GM20000 (cell line): ENCODE measurements around the gene PCSK7.

Experiments used
- DNase-seq: peaks from one replicate; pipeline ENCODE4 v3.0.0; 2012; ENCODE audit warnings: low spot score
- TF ChIP-seq, protein P1 (sequence below): IDR thresholded peaks from 2 replicates; pipeline ENCODE4 v1.5.1; 2012; ENCODE audit warnings: mild to moderate bottlenecking, control low read depth; ENCODE audit errors: extremely low read depth, missing control alignments

Gene PCSK7

GRCh38 chr11:117201658-117202305, 30.1 kb downstream of the PCSK7 start:
- no peak for DNase-seq
- TF ChIP-seq, protein P1, sequence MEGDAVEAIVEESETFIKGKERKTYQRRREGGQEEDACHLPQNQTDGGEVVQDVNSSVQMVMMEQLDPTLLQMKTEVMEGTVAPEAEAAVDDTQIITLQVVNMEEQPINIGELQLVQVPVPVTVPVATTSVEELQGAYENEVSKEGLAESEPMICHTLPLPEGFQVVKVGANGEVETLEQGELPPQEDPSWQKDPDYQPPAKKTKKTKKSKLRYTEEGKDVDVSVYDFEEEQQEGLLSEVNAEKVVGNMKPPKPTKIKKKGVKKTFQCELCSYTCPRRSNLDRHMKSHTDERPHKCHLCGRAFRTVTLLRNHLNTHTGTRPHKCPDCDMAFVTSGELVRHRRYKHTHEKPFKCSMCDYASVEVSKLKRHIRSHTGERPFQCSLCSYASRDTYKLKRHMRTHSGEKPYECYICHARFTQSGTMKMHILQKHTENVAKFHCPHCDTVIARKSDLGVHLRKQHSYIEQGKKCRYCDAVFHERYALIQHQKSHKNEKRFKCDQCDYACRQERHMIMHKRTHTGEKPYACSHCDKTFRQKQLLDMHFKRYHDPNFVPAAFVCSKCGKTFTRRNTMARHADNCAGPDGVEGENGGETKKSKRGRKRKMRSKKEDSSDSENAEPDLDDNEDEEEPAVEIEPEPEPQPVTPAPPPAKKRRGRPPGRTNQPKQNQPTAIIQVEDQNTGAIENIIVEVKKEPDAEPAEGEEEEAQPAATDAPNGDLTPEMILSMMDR, result no peak

DNA sequence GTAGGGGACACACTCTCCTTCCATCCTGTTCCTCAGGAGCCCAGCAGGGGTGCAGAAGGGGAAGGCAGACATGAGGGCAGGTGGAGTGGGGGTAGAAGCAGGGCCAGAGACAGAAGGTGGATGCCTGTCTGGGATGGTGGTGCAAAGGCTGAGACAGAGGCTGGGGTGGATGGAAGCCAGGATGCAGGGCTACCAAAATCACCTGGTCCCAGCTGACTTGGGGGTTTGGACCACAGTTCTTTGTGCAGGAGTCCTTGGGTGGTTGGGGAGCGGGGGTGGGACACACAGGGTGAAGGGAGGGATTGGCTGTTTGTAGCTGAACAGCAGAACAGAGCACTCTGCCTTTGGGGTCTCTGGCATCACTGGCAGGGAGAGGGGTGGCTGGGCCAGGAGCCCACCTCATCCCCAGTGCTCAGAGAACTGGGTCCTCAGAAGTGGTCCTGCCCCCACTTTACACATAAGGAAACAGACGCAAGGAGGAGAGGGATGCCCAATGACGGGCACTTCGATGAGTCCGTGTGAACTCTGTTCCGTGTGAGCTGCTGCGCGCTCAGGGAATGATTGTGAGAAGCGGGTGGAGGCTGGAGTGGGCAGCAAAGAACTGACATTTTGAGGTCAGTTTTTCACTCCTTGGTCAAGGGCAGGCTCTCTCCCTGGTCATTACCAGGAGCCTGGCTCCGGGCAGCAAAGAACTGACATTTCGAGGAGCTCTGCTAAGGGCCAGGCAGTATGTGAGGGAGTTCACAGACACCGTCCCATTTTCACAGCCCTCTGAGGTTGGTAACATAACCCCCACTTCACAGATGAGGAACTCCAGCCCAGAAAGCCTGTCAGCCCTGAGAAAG, 30.8 kb downstream of the PCSK7 start:
- TF ChIP-seq, protein P1, result no peak
- DNase-seq, result no peak

DNA sequence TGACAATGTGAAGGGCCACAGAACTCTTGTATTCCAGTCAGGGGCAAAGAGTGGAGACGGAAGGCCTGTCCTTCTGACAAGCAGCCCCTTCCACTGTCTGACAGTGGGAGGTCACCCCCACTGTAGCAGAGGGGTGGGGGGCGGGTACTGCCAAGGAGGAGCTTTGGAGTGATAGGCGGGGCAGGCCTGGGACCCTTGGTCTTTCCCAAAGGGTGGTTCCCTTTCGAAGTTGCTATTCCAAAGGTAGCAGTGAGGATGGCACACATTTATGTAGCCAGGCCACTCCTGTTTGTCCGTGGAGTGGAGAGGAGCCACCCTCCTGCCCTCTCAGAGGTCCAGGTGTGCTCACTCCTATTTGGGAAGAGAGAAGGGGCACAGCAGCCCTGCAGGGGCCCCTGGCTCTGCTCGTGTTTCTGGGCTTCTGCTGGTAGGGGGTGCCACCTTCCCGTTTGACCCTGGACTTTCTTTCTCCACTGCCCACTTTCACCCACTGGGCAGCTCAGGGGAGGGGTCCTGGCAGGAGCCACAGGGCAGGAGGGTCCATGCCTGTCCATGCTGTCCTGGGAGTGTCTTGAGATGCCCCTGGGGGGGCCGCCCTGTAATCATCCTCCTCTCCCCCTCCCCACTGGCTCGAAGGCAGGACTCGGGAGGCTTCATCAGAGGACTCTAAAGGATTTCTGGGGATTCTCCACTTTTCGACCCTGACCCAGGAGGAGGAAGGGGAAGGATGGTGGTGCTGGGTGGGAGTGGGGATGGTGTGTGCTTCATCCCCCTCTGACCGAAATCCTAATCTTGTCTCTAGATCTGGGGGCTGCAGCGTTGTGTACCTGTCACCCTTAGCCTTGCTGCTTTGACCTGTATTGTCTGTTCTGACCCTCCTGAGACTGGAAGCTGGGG, 31.7 kb downstream of the PCSK7 start:
- DNase-seq, result no peak
- TF ChIP-seq, protein P1, result no peak

DNA sequence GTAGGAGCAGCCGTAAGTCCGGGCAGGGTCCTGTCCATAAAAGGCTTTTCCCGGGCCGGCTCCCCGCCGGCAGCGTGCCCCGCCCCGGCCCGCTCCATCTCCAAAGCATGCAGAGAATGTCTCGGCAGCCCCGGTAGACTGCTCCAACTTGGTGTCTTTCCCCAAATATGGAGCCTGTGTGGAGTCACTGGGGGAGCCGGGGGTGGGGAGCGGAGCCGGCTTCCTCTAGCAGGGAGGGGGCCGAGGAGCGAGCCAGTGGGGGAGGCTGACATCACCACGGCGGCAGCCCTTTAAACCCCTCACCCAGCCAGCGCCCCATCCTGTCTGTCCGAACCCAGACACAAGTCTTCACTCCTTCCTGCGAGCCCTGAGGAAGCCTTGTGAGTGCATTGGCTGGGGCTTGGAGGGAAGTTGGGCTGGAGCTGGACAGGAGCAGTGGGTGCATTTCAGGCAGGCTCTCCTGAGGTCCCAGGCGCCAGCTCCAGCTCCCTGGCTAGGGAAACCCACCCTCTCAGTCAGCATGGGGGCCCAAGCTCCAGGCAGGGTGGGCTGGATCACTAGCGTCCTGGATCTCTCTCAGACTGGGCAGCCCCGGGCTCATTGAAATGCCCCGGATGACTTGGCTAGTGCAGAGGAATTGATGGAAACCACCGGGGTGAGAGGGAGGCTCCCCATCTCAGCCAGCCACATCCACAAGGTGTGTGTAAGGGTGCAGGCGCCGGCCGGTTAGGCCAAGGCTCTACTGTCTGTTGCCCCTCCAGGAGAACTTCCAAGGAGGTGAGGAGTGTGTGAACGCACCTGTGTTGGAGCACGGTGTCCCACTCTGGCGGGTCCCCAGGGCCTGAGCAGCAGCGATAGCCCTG, 32.6 kb downstream of the PCSK7 start, which contains the start of gene TAGLN:
Gene TAGLN, plus strand, starts transcription at position 318 of the 863 bp plus-strand sequence. CDS start 3,644 bp downstream, outside the sequence.
- TF ChIP-seq, protein P1, result no peak
- no peak for DNase-seq

- TF ChIP-seq, protein P1, result no peak
- no peak for DNase-seq
These were observed 33.3 kb downstream of the PCSK7 start for GRCh38 chr11:117198613-117199012.

DNA sequence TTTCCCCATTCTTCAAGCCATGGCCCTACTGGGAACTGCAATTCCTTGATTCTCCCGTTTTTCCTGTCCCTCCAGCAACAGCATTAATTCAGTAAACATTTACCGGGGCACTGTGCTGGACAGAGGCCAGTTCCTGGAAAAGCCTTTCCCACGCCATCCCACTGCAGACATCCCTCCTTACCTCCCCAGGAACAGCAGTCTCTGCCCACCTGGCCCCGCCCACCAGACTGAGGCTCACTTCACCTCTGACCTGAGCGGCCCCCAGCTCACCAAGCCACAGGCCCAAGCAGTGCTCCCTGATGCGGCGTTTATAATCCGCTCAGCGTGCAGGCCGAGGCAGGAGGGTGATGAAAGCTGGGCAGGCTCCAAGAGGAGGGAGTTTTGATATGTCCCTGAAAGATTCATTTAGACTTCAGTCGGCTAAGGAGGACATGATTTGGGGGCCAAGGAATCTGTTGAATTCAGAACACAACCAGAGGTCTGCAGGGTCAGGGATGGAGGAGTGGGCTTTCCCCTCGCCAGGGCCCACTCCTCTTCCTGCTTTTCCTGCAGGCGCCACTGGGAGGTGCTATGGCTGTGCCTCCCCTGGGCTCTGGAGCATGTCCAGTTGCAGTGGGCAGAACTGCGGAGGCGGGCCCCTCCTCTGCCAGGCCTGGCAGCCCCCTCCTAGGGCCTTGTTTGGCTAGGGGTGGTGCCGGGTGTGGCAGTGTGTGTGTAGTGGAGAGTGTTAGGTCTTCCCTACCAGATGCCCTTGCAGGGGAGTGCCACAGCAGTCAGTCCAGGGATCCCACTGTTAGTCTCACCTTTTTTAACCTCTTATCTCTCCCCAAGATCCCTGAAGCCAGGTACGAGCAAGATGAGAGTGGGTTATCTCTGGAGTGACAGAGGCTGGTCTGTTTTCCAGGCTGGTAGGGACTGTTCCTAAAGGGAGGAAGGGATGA, 34.1 kb downstream of the PCSK7 start:
- DNase-seq, result no peak
- TF ChIP-seq, protein P1, result no peak
